Astrocyte of the spinal cord (primary cell): ENCODE data around the gene CCBE1.

Experiments
- DNase-seq: peaks from one replicate; pipeline ENCODE4 v3.0.0; 2011; ENCODE audit warnings: low read depth, low spot score
- H3K4me3 ChIP-seq: 2 replicates; pipeline ENCODE4 v1.5.1; 2011; ENCODE audit warnings: low read depth, mild to moderate bottlenecking, low read length, moderate library complexity
- CTCF ChIP-seq: IDR thresholded peaks from 2 replicates; pipeline ENCODE4 v1.5.1; 2012; ENCODE audit warnings: low read depth, mild to moderate bottlenecking, low read length, inconsistent platforms
- in situ Hi-C: cut with HindIII; loops from 2 replicates; pipeline ENCODE4 v1.10.0; 2017; ENCODE audit warnings: low sequenced_read_pairs

CCBE1 gene

DNA sequence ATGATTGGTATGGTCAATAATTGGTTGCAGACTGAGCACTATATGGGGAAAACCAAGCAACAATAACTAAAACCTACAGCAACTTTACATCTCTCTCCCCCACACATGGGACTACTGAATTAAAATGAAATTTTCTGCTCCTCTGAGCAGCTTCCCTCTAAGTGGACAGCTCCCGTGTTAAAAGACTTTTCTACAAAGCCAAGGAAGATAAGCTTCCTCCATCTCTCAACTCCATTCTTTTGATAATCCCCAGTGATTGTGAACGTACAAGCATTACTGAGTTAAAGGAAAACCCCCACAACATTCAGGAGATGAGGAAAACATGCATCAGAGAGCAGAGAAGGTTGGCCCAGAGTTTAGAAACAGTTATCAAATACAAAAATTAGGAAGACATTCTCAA is 21.9 kb downstream of the CCBE1 start:
- in situ Hi-C loops: no loop called here
- no peak for DNase-seq
- no peak for TF ChIP-seq CTCF
- H3K4me3 ChIP-seq: no peak overlapping the region

DNA sequence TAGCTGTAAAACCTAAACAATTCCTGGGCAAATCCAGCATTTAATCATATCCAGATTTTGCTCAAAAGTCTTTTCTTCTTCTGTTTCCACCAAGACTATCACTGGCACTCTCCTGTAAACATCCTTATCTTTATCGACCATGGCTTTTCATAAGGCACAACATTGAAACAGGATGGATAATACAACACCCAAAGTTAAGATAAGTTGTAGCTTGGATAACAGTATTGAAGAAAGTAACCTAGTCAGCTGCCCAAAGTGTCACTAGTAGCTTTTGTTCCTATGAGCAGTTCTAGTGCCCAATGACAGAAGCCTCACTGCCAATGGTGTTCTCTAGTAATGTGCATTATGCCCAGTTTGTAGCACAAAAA is 22.3 kb downstream of the CCBE1 start:
- TF ChIP-seq CTCF: no peak
- no peak overlapping the region for H3K4me3 ChIP-seq
- no peak for DNase-seq
- in situ Hi-C loops: no loop called here

- no peak for DNase-seq
- H3K4me3 ChIP-seq: no peak overlapping the region
- TF ChIP-seq CTCF: no peak
- in situ Hi-C loops: no loop called here
Observed at GRCh38 chr18:59674186-59674902, 22.9 kb downstream of the CCBE1 start.

GRCh38 chr18:59672235-59672711 is 24.9 kb downstream of the CCBE1 start:
- DNase-seq: peak; percentile 53
- in situ Hi-C loops: no loop called here

GRCh38 chr18:59671551-59671950 is 25.7 kb downstream of the CCBE1 start:
- no peak overlapping the region for H3K4me3 ChIP-seq
- in situ Hi-C loops: no loop called here
- TF ChIP-seq CTCF: no peak
- no peak for DNase-seq

More at GRCh38 chr18:59672235-59672711, 24.9 kb downstream of the CCBE1 start:
- no peak overlapping the region for H3K4me3 ChIP-seq
- no peak for TF ChIP-seq CTCF

- DNase-seq: no peak
- in situ Hi-C loops: no loop called here
- no peak overlapping the region for H3K4me3 ChIP-seq
- no peak for TF ChIP-seq CTCF
Observed at GRCh38 chr18:59669872-59670657, 27.2 kb downstream of the CCBE1 start.
